H1 (cell line): ENCODE data around the gene PRRG2. TPM values are rescaled to one million over a fixed set of nuclear protein-coding genes. Genes with fewer than 3 reads are reported as not detected.

Experiments used
- MAFK ChIP-seq: IDR thresholded peaks from 2 replicates; pipeline ENCODE4 v1.6.1; 2012; ENCODE audit warnings: low read depth, mild to moderate bottlenecking, improper control_type of control experiment, low read length
- polyA plus RNA-seq, 7 experiments: library from polyadenylated mRNA; depleted of rRNA in 3 of 7; stranded (reverse) in 5 of 7; unstranded in 2 of 7; fragments of >200 nt in 5 of 7; fragments of 200-250 nt in 2 of 7; gene quantifications; 1 replicate in 5 of 7; 2 replicates in 1 of 7; 4 replicates in 1 of 7; pipeline versions ENCODE4 v1.2.1 to v1.2.3, GENCODE V29; 2011 to 2013; ENCODE audit warnings: missing spikeins in 2 of 7, mixed read lengths in 2 of 7
- total RNA-seq: library from RNA; stranded (reverse); fragmentation: NEBNext Ultra II Directional; extraction: Animal tissue kit (Norgen Biotek cat#: 25700); gene quantifications from 2 replicates; pipeline ENCODE4 v1.2.1, GENCODE V29; 2021
- TF ChIP-seq, protein P1 (sequence below): IDR thresholded peaks from 2 replicates; pipeline ENCODE4 v1.6.1; 2012; ENCODE audit warnings: inconsistent platforms

Gene PRRG2
- total and polyA plus RNA-seq, 2 of the 8 experiments (the other 6 are each of a cell fraction or from before 2014, with no cell fraction given): 4.1 to 5.6 TPM

GRCh38 chr19:49536921-49537462 lies 44.1 kb upstream of the PRRG2 start (continued):
- TF ChIP-seq, protein P1, sequence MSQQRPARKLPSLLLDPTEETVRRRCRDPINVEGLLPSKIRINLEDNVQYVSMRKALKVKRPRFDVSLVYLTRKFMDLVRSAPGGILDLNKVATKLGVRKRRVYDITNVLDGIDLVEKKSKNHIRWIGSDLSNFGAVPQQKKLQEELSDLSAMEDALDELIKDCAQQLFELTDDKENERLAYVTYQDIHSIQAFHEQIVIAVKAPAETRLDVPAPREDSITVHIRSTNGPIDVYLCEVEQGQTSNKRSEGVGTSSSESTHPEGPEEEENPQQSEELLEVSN: no peak
- TF ChIP-seq MAFK: no peak
